ENCODE measurements around the gene HOXD8.

Gene HOXD8

DNA sequence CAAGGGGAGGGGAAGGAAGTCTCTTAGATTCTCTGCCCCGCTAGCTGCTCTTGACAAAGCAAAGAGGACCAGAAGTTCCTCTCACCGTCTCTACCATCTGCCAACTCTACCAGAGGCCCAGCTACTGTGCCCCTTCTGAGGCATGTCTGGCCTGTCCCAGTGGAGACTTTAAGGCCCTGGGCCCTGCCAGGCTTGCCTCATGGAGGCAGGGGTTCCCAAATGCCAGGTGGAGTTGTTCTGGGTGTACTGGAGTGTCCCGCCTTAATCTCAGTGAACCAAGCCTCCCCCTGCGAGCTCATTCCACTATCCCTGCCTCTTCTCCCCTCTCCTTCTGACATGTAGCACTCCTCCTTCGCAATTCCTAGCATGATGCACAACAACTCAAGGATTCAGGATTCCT is 27.7 kb upstream of the HOXD8 start:
- no peak overlapping the region for H2AFZ ChIP-seq (ENCODE audit: low read depth, low read length, severe bottlenecking)
- no peak overlapping the region for H3K4me2 ChIP-seq (ENCODE audit: low read depth, low read length, poor library complexity, severe bottlenecking)
- no peaks in the 10 kb centered on the region for H3K9me2 ChIP-seq (replicated peaks; ENCODE audit: insufficient read depth, low read length)
- H3K79me2 ChIP-seq (ENCODE audit: insufficient read depth, low read length), result no peaks in the 10 kb centered on the region
- no peak overlapping the region for H3K27ac ChIP-seq (ENCODE audit: low read depth, low read length)
- no peak overlapping the region for H3K9ac ChIP-seq (ENCODE audit: low read length)
- H3F3A ChIP-seq (ENCODE audit: insufficient read depth), result no peaks in the 10 kb centered on the region
- H3K9me3 ChIP-seq (ENCODE audit: insufficient read depth, low read length), result no peaks in the 10 kb centered on the region
- no peak overlapping the region for H3K4me3 ChIP-seq (ENCODE audit: insufficient read depth, low read length, poor library complexity, severe bottlenecking)
- TF ChIP-seq, protein P1, sequence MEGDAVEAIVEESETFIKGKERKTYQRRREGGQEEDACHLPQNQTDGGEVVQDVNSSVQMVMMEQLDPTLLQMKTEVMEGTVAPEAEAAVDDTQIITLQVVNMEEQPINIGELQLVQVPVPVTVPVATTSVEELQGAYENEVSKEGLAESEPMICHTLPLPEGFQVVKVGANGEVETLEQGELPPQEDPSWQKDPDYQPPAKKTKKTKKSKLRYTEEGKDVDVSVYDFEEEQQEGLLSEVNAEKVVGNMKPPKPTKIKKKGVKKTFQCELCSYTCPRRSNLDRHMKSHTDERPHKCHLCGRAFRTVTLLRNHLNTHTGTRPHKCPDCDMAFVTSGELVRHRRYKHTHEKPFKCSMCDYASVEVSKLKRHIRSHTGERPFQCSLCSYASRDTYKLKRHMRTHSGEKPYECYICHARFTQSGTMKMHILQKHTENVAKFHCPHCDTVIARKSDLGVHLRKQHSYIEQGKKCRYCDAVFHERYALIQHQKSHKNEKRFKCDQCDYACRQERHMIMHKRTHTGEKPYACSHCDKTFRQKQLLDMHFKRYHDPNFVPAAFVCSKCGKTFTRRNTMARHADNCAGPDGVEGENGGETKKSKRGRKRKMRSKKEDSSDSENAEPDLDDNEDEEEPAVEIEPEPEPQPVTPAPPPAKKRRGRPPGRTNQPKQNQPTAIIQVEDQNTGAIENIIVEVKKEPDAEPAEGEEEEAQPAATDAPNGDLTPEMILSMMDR (IDR thresholded peaks at IDR 0.05; ENCODE audit: insufficient read depth, low read length, poor library complexity, severe bottlenecking), result no peak
- no peak for TF ChIP-seq EZH2phosphoT487 (conservative IDR thresholded peaks at IDR 0.05; ENCODE audit: low read length)
- H4K20me1 ChIP-seq (ENCODE audit: low read depth, low read length), result no peaks in the 10 kb centered on the region
- H3K27me3 ChIP-seq (ENCODE audit: low read length), result no peaks in the 10 kb centered on the region
- H3K36me3 ChIP-seq (ENCODE audit: low read length), result no peaks in the 10 kb centered on the region

- TF ChIP-seq EZH2phosphoT487 (conservative IDR thresholded peaks at IDR 0.05; ENCODE audit: low read length), result no peak
- TF ChIP-seq, protein P1 (IDR thresholded peaks at IDR 0.05; ENCODE audit: insufficient read depth, low read length, poor library complexity, severe bottlenecking), result no peak
- H3K79me2 ChIP-seq (ENCODE audit: insufficient read depth, low read length), result no peaks in the 10 kb centered on the region
- H3K27me3 ChIP-seq (ENCODE audit: low read length), result no peaks in the 10 kb centered on the region
- H4K20me1 ChIP-seq (ENCODE audit: low read depth, low read length), result no peaks in the 10 kb centered on the region
- no peak overlapping the region for H3K9ac ChIP-seq (ENCODE audit: low read length)
- H3K9me3 ChIP-seq (ENCODE audit: insufficient read depth, low read length), result no peaks in the 10 kb centered on the region
- H3K36me3 ChIP-seq (ENCODE audit: low read length), result no peaks in the 10 kb centered on the region
- H3K4me3 ChIP-seq (ENCODE audit: insufficient read depth, low read length, poor library complexity, severe bottlenecking), result no peak overlapping the region
- H3K9me2 ChIP-seq (replicated peaks; ENCODE audit: insufficient read depth, low read length), result no peaks in the 10 kb centered on the region
- H3K4me2 ChIP-seq (ENCODE audit: low read depth, low read length, poor library complexity, severe bottlenecking), result no peak overlapping the region
- H2AFZ ChIP-seq (ENCODE audit: low read depth, low read length, severe bottlenecking), result no peak overlapping the region
- no peak overlapping the region for H3K27ac ChIP-seq (ENCODE audit: low read depth, low read length)
- no peaks in the 10 kb centered on the region for H3F3A ChIP-seq (ENCODE audit: insufficient read depth)
These were observed 27.1 kb upstream of the HOXD8 start for GRCh38 chr2:176102309-176102866.

- no peak overlapping the region for H2AFZ ChIP-seq (ENCODE audit: low read depth, low read length, severe bottlenecking)
- no peaks in the 10 kb centered on the region for H3K79me2 ChIP-seq (ENCODE audit: insufficient read depth, low read length)
- no peaks in the 10 kb centered on the region for H3F3A ChIP-seq (ENCODE audit: insufficient read depth)
- no peaks in the 10 kb centered on the region for H3K9me2 ChIP-seq (replicated peaks; ENCODE audit: insufficient read depth, low read length)
- H4K20me1 ChIP-seq (ENCODE audit: low read depth, low read length), result no peaks in the 10 kb centered on the region
- no peaks in the 10 kb centered on the region for H3K36me3 ChIP-seq (ENCODE audit: low read length)
- TF ChIP-seq, protein P1 (IDR thresholded peaks at IDR 0.05; ENCODE audit: insufficient read depth, low read length, poor library complexity, severe bottlenecking), result no peak
- no peak for TF ChIP-seq EZH2phosphoT487 (conservative IDR thresholded peaks at IDR 0.05; ENCODE audit: low read length)
- H3K4me3 ChIP-seq (ENCODE audit: insufficient read depth, low read length, poor library complexity, severe bottlenecking), result no peak overlapping the region
- no peak overlapping the region for H3K27ac ChIP-seq (ENCODE audit: low read depth, low read length)
- H3K9me3 ChIP-seq (ENCODE audit: insufficient read depth, low read length), result no peaks in the 10 kb centered on the region
- H3K9ac ChIP-seq (ENCODE audit: low read length), result no peak overlapping the region
- no peaks in the 10 kb centered on the region for H3K27me3 ChIP-seq (ENCODE audit: low read length)
- H3K4me2 ChIP-seq (ENCODE audit: low read depth, low read length, poor library complexity, severe bottlenecking), result no peak overlapping the region
These were observed 26.3 kb upstream of the HOXD8 start for GRCh38 chr2:176103194-176103593.
